GM13976 (cell line): ENCODE measurements around the gene RC3H2.

ENCODE experiments used
- DNase-seq: peaks from one replicate; pipeline ENCODE4 v3.0.0; 2012; ENCODE audit warnings: low spot score
- in situ Hi-C: fragments of 300-500 bp; cut with MboI; formaldehyde crosslinking; loops from one replicate; pipeline ENCODE4 v1.12.0; 2022; ENCODE audit warnings: low sequenced_read_pairs, mixed read lengths, inconsistent platforms; ENCODE audit not compliant: unreplicated experiment
- TF ChIP-seq, protein P1 (sequence below): IDR thresholded peaks from 2 replicates; pipeline ENCODE4 v1.5.1; 2012; ENCODE audit warnings: borderline replicate concordance, mild to moderate bottlenecking; ENCODE audit not compliant: insufficient read depth; ENCODE audit errors: extremely low read depth, missing control alignments, control extremely low read depth

The RC3H2 gene

DNA sequence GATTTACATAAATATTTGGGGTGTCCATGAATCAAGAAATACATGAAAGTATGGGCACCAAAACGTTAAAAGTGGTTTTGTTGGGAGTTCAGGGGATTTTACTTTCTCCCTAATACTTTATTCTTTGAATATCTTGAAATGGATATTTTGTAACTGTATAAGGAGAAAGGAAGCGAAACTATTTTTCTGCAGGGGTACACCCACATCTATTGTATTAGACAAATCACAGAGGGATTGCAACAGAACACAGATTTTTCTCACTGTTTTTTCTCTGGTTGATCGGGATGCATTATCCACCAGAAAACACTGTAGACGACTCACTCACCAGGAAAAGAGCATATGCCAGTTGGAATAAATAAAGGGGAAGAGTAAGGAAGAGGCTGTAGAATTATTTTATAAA is 34.4 kb upstream of the RC3H2 start:
- no peak for DNase-seq
- TF ChIP-seq, protein P1, sequence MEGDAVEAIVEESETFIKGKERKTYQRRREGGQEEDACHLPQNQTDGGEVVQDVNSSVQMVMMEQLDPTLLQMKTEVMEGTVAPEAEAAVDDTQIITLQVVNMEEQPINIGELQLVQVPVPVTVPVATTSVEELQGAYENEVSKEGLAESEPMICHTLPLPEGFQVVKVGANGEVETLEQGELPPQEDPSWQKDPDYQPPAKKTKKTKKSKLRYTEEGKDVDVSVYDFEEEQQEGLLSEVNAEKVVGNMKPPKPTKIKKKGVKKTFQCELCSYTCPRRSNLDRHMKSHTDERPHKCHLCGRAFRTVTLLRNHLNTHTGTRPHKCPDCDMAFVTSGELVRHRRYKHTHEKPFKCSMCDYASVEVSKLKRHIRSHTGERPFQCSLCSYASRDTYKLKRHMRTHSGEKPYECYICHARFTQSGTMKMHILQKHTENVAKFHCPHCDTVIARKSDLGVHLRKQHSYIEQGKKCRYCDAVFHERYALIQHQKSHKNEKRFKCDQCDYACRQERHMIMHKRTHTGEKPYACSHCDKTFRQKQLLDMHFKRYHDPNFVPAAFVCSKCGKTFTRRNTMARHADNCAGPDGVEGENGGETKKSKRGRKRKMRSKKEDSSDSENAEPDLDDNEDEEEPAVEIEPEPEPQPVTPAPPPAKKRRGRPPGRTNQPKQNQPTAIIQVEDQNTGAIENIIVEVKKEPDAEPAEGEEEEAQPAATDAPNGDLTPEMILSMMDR, result no peak
- in situ Hi-C loops, result no loop called here

DNA sequence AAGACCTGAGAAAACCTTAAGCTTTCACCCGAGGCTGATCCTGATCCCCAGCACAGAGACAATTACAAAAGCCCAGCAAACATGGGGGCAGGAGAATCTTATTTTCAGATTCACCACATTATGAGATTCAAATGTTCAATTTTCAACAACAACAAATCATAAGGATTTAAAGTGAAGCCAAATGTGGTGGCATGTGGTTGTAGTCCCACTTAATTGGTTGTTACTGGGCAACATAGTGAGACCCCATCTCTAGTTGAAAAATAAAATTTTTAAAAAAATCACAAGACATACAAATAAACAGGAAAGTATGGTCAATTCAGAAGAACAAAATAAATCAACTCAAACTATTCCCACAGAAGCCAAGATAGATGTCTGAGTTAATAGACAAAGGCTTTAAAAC is 31.7 kb upstream of the RC3H2 start:
- DNase-seq, result no peak
- in situ Hi-C loops, result no loop called here
- TF ChIP-seq, protein P1, result no peak

DNA sequence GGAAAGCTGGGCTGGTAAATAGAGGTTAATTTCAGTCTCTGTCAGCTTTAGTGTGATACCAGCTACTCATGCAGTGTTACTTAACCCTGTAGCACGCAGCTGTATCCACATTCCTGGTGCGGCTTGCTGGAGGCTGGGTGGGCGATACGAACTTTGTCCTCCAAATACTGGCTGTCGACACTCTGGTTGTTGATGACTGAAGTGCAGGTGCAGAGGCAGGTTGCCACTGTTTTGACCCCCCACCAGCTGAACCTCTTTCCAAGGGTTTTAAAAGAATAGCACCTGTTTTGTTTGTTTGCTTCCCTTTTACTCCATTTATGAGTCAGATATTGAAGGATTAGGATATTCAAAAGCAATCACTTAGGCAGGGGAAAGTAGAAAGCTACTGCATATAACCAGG is 31.3 kb upstream of the RC3H2 start:
- DNase-seq, result no peak
- TF ChIP-seq, protein P1, result no peak
- in situ Hi-C loops, result no loop called here

DNA sequence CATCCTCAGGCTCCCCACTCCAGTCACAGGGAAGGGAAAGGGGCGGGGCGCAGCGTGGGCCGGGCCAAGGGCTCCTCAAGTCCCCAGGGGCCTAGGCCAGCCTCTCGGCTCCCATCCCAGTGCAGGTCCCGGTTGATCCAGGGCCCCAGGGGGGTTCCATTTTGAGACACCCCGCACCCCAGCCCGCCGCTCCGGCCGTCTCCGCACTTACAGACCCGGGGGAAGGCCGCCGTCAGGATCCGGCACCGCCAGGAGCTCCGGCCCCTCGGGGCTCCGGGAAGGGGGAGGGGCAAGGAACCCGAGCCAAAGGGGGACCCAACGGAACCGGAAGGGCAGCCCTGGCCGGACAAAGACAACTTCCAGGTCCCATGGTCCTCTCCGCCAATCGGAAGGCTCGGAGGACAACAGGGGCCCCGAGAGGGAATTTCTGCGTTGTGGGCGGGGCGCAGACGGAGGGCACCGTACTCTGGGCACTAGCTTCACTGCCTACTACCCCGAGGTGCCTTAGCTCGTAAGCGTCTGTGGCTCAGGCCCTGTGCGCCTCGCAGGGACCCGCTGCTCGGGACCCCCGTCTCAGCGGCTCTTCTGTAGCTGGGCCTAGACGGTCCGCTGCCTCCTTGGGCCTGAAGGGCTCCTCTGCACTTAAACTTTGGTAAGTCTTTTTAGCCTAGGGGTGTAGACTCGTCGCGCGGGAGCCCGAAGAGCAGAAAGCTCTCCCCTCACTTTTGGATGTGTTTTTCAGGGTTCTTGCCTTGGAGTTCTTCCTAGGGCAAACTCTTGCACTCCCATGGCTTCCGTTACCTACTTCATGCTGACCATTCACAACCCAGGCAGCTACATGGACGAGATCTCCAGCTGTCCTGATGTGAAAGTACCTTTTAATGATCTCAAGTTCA is 26.3 kb upstream of the RC3H2 start, which contains the start of gene ZBTB26:
Gene ZBTB26 (minus strand): TSS at position 287 of the 896 bp plus-strand sequence. CDS start 11,578 bp downstream, outside the sequence.
- peak; percentile 95 for DNase-seq
- in situ Hi-C loops, result no loop called here
- TF ChIP-seq, protein P1, result no peak

DNA sequence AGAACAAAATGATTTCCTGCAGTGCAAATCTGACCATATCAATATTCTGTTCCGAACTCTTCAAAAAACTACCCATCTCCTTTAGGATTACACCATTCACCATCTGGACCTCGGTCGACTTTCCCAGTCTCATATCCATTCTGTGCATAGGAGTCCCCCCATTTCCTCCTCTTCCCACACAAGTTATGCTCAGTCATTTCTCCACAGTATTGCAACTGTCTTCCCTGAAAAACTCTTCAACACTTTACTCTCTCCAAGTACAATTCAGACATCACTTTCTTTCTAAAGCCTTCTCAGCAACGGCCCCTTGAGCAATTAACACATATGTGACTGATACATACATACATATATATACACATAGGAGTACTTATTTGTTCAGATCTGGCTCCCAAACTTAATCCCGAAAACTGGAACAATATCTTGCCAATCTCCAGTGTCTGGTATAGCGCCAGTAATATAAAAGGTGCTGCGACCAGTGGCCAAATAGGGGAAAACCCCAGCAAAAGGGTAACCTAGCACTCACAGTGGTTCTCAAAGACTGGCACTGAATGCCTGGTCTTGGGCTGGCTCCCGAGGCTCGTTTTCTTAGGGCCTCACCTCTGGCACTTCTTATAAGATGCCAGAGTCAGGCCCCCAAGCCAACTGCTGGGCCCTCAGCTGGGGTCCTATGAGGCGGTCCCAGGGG is 25.5 kb upstream of the RC3H2 start:
- no peak for DNase-seq
- in situ Hi-C loops, result no loop called here
- TF ChIP-seq, protein P1, result no peak

DNA sequence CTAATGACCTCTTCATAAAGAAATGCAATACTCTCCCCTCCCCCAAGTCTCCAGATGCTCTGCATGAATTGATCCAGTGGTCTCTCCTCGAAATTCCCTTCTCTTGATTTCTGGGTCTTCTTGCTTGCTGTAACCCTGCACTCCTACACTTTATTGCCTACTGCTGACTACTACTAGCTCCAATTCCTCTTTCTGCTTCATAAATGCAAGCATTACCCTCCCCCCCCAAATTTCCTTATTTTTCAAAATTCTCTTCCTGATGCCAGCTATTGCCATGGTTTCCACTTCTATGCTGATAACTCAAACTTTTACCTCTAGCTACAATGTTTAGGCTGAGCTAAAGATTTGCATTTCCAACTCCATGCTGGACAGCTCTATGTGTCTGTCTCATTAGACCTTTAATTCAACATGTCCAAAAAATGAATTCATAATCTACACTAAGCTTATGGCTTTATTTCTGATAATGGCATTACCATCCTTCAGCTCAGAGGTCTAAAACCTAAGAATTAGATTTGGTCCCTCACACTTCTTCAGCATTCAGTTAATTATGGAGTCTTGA is 24.7 kb upstream of the RC3H2 start:
- in situ Hi-C loops, result no loop called here
- no peak for DNase-seq
- TF ChIP-seq, protein P1, result no peak
